ENCODE results near the gene TXLNA. TPM values are rescaled to one million over a fixed set of nuclear protein-coding genes. Genes with fewer than 3 reads are reported as not detected.
A peak's percentile ranks its signal among the peaks of the same experiment; 100 is the strongest.

TXLNA gene
- total RNA-seq, 3 donors from 2014 or later, result 31.0 to 45.2 (median 39.3) TPM

DNA sequence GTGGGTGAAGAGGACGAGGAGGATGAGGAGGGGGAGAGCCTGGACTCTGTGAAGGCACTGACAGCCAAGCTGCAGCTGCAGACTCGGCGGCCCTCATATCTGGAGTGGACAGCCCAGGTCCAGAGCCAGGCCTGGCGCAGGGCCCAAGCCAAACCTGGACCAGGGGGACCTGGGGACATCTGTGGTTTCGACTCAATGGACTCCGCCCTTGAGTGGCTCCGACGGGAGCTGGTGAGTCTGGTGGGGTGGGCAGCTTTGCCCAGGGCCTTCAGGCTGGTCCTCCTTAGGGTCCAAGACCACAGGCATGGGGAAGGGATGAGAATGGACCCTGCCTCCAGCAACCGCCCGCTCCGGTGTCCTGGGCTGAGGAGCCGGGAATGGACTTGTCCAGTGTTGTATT, 68.0 kb downstream of the TXLNA start:
- no peak for ATAC-seq
- Histone ChIP-seq H3K36me3 (ENCODE audit: low read depth) (no peaks in the 10 kb centered on the region), H3K4me1 (ENCODE audit: low read depth) (peaks cover 12% of the 10 kb centered on the region), H3K9me3 (no peaks in the 10 kb centered on the region), H3K4me3 (no peak overlapping the region)
- peak in 2 of 3 donors; percentile 33 to 61 for DNase-seq
- TF ChIP-seq, protein P1, sequence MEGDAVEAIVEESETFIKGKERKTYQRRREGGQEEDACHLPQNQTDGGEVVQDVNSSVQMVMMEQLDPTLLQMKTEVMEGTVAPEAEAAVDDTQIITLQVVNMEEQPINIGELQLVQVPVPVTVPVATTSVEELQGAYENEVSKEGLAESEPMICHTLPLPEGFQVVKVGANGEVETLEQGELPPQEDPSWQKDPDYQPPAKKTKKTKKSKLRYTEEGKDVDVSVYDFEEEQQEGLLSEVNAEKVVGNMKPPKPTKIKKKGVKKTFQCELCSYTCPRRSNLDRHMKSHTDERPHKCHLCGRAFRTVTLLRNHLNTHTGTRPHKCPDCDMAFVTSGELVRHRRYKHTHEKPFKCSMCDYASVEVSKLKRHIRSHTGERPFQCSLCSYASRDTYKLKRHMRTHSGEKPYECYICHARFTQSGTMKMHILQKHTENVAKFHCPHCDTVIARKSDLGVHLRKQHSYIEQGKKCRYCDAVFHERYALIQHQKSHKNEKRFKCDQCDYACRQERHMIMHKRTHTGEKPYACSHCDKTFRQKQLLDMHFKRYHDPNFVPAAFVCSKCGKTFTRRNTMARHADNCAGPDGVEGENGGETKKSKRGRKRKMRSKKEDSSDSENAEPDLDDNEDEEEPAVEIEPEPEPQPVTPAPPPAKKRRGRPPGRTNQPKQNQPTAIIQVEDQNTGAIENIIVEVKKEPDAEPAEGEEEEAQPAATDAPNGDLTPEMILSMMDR (IDR thresholded peaks at IDR 0.05), result no peak
- intact Hi-C loops (cut with DNase I, micrococcal nuclease), result no loop called here

Other genes with a start within 250 kb of the TXLNA start
- 100 to 1,000 TPM; 211 to 307 (median 298) TPM for gene PTP4A2, start 241.3 kb upstream of the TXLNA start, total RNA-seq
- gene KHDRBS1, start 165.8 kb upstream of the TXLNA start, total RNA-seq, result 100 to 1,000 TPM in 1 of 3 donors, 10 to 100 TPM in 2; 85.2 to 127 (median 90.5) TPM
- 10 to 100 TPM in 2 of 3 donors, 1 to 10 TPM in 1; 9.7 to 14.2 (median 12.2) TPM for gene TMEM39B, start 106.7 kb upstream of the TXLNA start, total RNA-seq
- 10 to 100 TPM; 47.1 to 70.7 (median 50.1) TPM for gene KPNA6, start 71.6 kb upstream of the TXLNA start, total RNA-seq
- gene CCDC28B, start 20.9 kb downstream of the TXLNA start, total RNA-seq, result 1 to 10 TPM; 1.5 to 4.2 (median 3.2) TPM
- gene IQCC, start 26.0 kb downstream of the TXLNA start, total RNA-seq, result 1 to 10 TPM; 1.1 to 2.2 (median 1.9) TPM
- not detected for gene DCDC2B, start 29.4 kb downstream of the TXLNA start, total RNA-seq
- 10 to 100 TPM; 21.1 to 35.6 (median 28.0) TPM for gene TMEM234, start 42.7 kb downstream of the TXLNA start, total RNA-seq
- gene EIF3I, start 42.7 kb downstream of the TXLNA start, total RNA-seq, result 100 to 1,000 TPM; 111 to 138 (median 115) TPM
- 1 to 10 TPM; 3.4 to 5.5 (median 5.5) TPM for gene FAM167B, start 67.5 kb downstream of the TXLNA start, total RNA-seq
- 1 to 10 TPM; 4.7 to 6.0 (median 5.9) TPM for gene LCK, start 71.6 kb downstream of the TXLNA start, total RNA-seq
- 100 to 1,000 TPM; 143 to 208 (median 203) TPM for gene HDAC1, start 112.4 kb downstream of the TXLNA start, total RNA-seq
- 100 to 1,000 TPM in 2 of 3 donors, 10 to 100 TPM in 1; 37.0 to 149 (median 140) TPM for gene MARCKSL1, start 156.6 kb downstream of the TXLNA start, total RNA-seq
- gene FAM229A, start 182.8 kb downstream of the TXLNA start, total RNA-seq, result 10 to 100 TPM in 1 of 3 donors, 1 to 10 TPM in 2; 8.5 to 12.9 (median 9.2) TPM
- gene TSSK3, start 182.9 kb downstream of the TXLNA start, total RNA-seq, result 1 to 10 TPM; 1.8 to 3.6 (median 2.3) TPM
- gene BSDC1, start 214.8 kb downstream of the TXLNA start, total RNA-seq, result 10 to 100 TPM; 72.1 to 89.9 (median 73.1) TPM